ENCODE data around the gene SERPINB1. TPM values are rescaled to one million over a fixed set of nuclear protein-coding genes. Genes with fewer than 3 reads are reported as not detected.

Gene SERPINB1
- total RNA-seq, 4 donors from 2014 or later = 284 to 1,204 (median 702) TPM

- Histone ChIP-seq H3K4me3 (no peak overlapping the region), H3K4me1 (peaks cover 0 to 61% (median 7%) of the 10 kb centered on the region in 3 donors), H3K27ac (peak overlapping the region in 3 of 4 donors; percentile 57 to 80 (median 77)), H3K27me3 (no peaks in the 10 kb centered on the region), H3K9me3 (no peaks in the 10 kb centered on the region), H3K36me3 (no peaks in the 10 kb centered on the region)
- no peak for DNase-seq
- intact Hi-C loops (cut with DNase I) = no loop called here
- 69 to 80% methylated on average over 7 of the region's 7 CpGs for WGBS, 2 donors
- TF ChIP-seq POLR2A (IDR thresholded peaks at IDR 0.05) (no peak), CTCF (IDR thresholded peaks at IDR 0.05) (no peak)
Observed at GRCh38 chr6:2823104-2823850, 18.4 kb downstream of the SERPINB1 start.

- Histone ChIP-seq H3K4me3 (no peak overlapping the region), H3K36me3 (no peaks in the 10 kb centered on the region), H3K4me1 (peaks cover 0 to 73% (median 16%) of the 10 kb centered on the region in 3 donors), H3K27me3 (no peaks in the 10 kb centered on the region), H3K27ac (peak overlapping the region in 1 of 4 donors; percentile 82), H3K9me3 (no peaks in the 10 kb centered on the region)
- TF ChIP-seq CTCF (IDR thresholded peaks at IDR 0.05) = no peak
- no peak for TF ChIP-seq POLR2A (IDR thresholded peaks at IDR 0.05)
- no peak for DNase-seq
- 88 to 93% methylated on average over 3 of the region's 3 CpGs for WGBS, 2 donors
- intact Hi-C loops (cut with DNase I) = no loop called here
Observed at GRCh38 chr6:2821554-2821953, 20.1 kb downstream of the SERPINB1 start.

- H3K9me3 ChIP-seq = peaks cover 0 to 10% (median 9%) of the 10 kb centered on the region in 3 donors
- H3K4me1 ChIP-seq = peaks cover 0 to 62% (median 16%) of the 10 kb centered on the region in 3 donors
- intact Hi-C loops (cut with DNase I) = no loop called here
- H3K27me3 ChIP-seq = no peaks in the 10 kb centered on the region
- no peak for DNase-seq
- 63% methylated on average over 2 of the region's 2 CpGs for WGBS, 2 donors
- peak overlapping the region; percentile 28 to 82 (median 72) for H3K27ac ChIP-seq
- no peak for TF ChIP-seq POLR2A (IDR thresholded peaks at IDR 0.05)
- TF ChIP-seq CTCF (IDR thresholded peaks at IDR 0.05) = no peak
- no peaks in the 10 kb centered on the region for H3K36me3 ChIP-seq
- no peak overlapping the region for H3K4me3 ChIP-seq
Observed at GRCh38 chr6:2820415-2820814, 21.2 kb downstream of the SERPINB1 start.

GRCh38 chr6:2819978-2820377 lies 21.7 kb downstream of the SERPINB1 start:
- Histone ChIP-seq H3K27me3 (no peaks in the 10 kb centered on the region), H3K4me3 (no peak overlapping the region), H3K9me3 (peaks cover 0 to 14% (median 12%) of the 10 kb centered on the region in 3 donors), H3K36me3 (no peaks in the 10 kb centered on the region), H3K4me1 (peaks cover 0 to 57% (median 16%) of the 10 kb centered on the region in 3 donors), H3K27ac (peak overlapping the region; percentile 28 to 82 (median 72))
- TF ChIP-seq POLR2A (IDR thresholded peaks at IDR 0.05) = no peak
- TF ChIP-seq CTCF (IDR thresholded peaks at IDR 0.05) = no peak
- WGBS, 2 donors = 51 to 54% methylated on average over 7 of the region's 7 CpGs
- no peak for DNase-seq
- intact Hi-C loops (cut with DNase I) = no loop called here

GRCh38 chr6:2819115-2819514 lies 22.5 kb downstream of the SERPINB1 start:
- TF ChIP-seq CTCF (IDR thresholded peaks at IDR 0.05) (no peak), POLR2A (IDR thresholded peaks at IDR 0.05) (no peak)
- no peak overlapping the region for H3K4me3 ChIP-seq
- peaks cover 0 to 14% (median 12%) of the 10 kb centered on the region in 3 donors for H3K9me3 ChIP-seq
- H3K27ac ChIP-seq = peak overlapping the region; percentile 66 to 82 (median 76)
- WGBS, 2 donors = 92 to 93% methylated on average over 5 of the region's 5 CpGs
- no peaks in the 10 kb centered on the region for H3K27me3 ChIP-seq
- intact Hi-C loops (cut with DNase I) = no loop called here
- no peak for DNase-seq
- peaks cover 0 to 57% (median 16%) of the 10 kb centered on the region in 3 donors for H3K4me1 ChIP-seq
- no peaks in the 10 kb centered on the region for H3K36me3 ChIP-seq

Data from esophagus squamous epithelium (tissue), 5 donors.